Measurements from ENCODE around the gene GALNT12.

DNA sequence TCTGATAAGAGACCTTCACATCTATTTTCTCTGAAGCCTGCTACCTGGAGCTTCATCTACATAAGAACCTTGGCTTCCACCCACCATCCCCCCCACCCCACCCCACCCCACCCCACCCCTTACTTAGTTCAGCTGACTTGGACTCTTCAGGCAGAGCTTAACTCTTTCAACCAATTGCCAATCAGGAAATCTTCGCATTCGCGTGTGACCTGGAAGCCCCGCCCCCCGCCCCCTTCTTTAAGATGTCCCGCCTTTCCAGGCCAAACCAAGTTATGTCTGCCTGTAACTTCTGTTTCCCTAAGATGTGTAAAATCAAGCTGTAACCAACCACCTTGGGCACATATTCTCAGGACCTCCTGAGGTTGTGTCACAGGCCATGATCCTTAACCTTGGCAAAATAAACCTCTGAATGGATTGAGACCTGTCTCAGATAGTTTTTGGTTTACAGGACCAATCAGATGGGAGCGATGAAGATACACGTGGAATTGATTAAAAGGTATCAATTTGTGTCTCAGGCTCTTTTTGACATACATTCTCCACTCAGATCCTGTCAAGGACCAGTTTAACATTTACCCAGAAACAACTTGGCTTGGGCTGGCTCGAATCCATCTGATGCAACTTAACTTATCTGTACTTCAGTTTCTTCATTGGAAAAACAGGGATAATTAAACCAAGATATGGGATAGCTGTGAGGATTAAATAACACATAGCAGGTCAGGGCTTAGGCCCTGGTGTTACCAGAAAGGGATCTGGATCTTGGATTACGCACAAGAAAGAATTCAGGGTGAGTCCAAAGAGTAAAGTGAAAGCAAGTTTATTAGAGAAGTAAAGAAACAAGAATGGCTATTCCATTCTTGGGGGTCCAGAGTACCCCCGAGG lies 43.6 kb downstream of the GALNT12 start:
- TF ChIP-seq CTCF (IDR thresholded peaks at IDR 0.05; ENCODE audit: low read depth, low read length) (no peak), EZH2phosphoT487 (IDR thresholded peaks at IDR 0.05; ENCODE audit: low read depth) (no peak)
